Measurements from ENCODE around the gene CD19.
A peak's percentile ranks its signal among the peaks of the same experiment; 100 is the strongest.

CD19 gene

GRCh38 chr16:28917095-28917494 is 14.7 kb upstream of the CD19 start:
- Histone ChIP-seq H3K27ac (no peak overlapping the region), H3K4me1 (no peaks in the 10 kb centered on the region), H3K27me3 (no peaks in the 10 kb centered on the region), H3K4me3 (no peak overlapping the region), H3K36me3 (peaks cover 26 to 75% (median 26%) of the 10 kb centered on the region in 3 donors), H3K9me3 (no peaks in the 10 kb centered on the region)
- no peak for TF ChIP-seq CTCF (IDR thresholded peaks at IDR 0.05)
- intact Hi-C loops (cut with DNase I; ENCODE audit: low total_unique reads), result loop anchor here (10.0 kb wide), 1 partner anchor 58 kb away; the partner anchor contains the start of gene SPNS1
- no peak for DNase-seq

- Histone ChIP-seq H3K9me3 (no peaks in the 10 kb centered on the region), H3K4me3 (no peak overlapping the region), H3K27ac (no peak overlapping the region), H3K36me3 (peaks cover 26 to 64% (median 26%) of the 10 kb centered on the region in 3 donors), H3K4me1 (no peaks in the 10 kb centered on the region), H3K27me3 (no peaks in the 10 kb centered on the region)
- DNase-seq, result no peak
- no peak for TF ChIP-seq CTCF (IDR thresholded peaks at IDR 0.05)
- intact Hi-C loops (cut with DNase I; ENCODE audit: low total_unique reads), result loop anchor here (10.0 kb wide), 1 partner anchor 56 kb away; the partner anchor contains the start of gene SPNS1
These were observed 13.1 kb upstream of the CD19 start for GRCh38 chr16:28918698-28919097.

- no peak for DNase-seq
- Histone ChIP-seq H3K27ac (no peak overlapping the region), H3K4me3 (no peak overlapping the region), H3K9me3 (no peaks in the 10 kb centered on the region), H3K4me1 (peaks cover 0 to 12% (median 8%) of the 10 kb centered on the region in 4 donors), H3K36me3 (peaks cover 9 to 19% (median 16%) of the 10 kb centered on the region in 3 donors), H3K27me3 (no peaks in the 10 kb centered on the region)
- TF ChIP-seq CTCF (IDR thresholded peaks at IDR 0.05), result no peak
- intact Hi-C loops (cut with DNase I; ENCODE audit: low total_unique reads), result loop anchor here (5.0 kb wide), 1 partner anchor 56 kb away; no protein-coding TSS in a partner anchor
These were observed 8.6 kb upstream of the CD19 start for GRCh38 chr16:28923231-28923587.

GRCh38 chr16:28923652-28924398 is 7.9 kb upstream of the CD19 start:
- no peak for TF ChIP-seq CTCF (IDR thresholded peaks at IDR 0.05)
- Histone ChIP-seq H3K36me3 (peaks cover 4 to 12% (median 9%) of the 10 kb centered on the region in 3 donors), H3K27me3 (no peaks in the 10 kb centered on the region), H3K27ac (no peak overlapping the region), H3K4me3 (peak overlapping the region; percentile 68 to 86), H3K4me1 (peaks cover 0 to 12% (median 8%) of the 10 kb centered on the region in 4 donors), H3K9me3 (no peaks in the 10 kb centered on the region)
- DNase-seq, result no peak
- intact Hi-C loops (cut with DNase I; ENCODE audit: low total_unique reads), result loop anchor here (2.0 to 5.0 kb wide), 2 partner anchors 57 to 77 kb away; partner anchors contain the start of gene TUFM

GRCh38 chr16:28924399-28924761 is 7.4 kb upstream of the CD19 start:
- H3K27ac ChIP-seq, result peak overlapping the region; percentile 93 to 98
- peak overlapping the region; percentile 68 to 86 for H3K4me3 ChIP-seq
- DNase-seq, result no peak
- no peaks in the 10 kb centered on the region for H3K9me3 ChIP-seq
- peaks cover 0 to 12% (median 8%) of the 10 kb centered on the region in 4 donors for H3K4me1 ChIP-seq
- TF ChIP-seq CTCF (IDR thresholded peaks at IDR 0.05), result no peak
- H3K36me3 ChIP-seq, result peaks cover 0 to 7% (median 4%) of the 10 kb centered on the region in 3 donors
- intact Hi-C loops (cut with DNase I; ENCODE audit: low total_unique reads), result loop anchor here (2.0 to 5.0 kb wide), 2 partner anchors 57 to 78 kb away; partner anchors contain the start of gene TUFM
- no peaks in the 10 kb centered on the region for H3K27me3 ChIP-seq
